GM19328 (cell line): ENCODE data around the gene EGR1.
"Not testable (repeated sequence)": the region's sequence is repeated elsewhere in the genome, so short reads cannot be mapped to it uniquely, and the experiment has no call there.

Experiments used
- ATAC-seq: cut with Tn5 transposase; IDR thresholded peaks from one replicate; pipeline ENCODE4 v1.9.1; 2021; ENCODE audit warnings: mild to moderate bottlenecking, moderate library complexity; ENCODE audit not compliant: unreplicated experiment

The EGR1 gene

DNA sequence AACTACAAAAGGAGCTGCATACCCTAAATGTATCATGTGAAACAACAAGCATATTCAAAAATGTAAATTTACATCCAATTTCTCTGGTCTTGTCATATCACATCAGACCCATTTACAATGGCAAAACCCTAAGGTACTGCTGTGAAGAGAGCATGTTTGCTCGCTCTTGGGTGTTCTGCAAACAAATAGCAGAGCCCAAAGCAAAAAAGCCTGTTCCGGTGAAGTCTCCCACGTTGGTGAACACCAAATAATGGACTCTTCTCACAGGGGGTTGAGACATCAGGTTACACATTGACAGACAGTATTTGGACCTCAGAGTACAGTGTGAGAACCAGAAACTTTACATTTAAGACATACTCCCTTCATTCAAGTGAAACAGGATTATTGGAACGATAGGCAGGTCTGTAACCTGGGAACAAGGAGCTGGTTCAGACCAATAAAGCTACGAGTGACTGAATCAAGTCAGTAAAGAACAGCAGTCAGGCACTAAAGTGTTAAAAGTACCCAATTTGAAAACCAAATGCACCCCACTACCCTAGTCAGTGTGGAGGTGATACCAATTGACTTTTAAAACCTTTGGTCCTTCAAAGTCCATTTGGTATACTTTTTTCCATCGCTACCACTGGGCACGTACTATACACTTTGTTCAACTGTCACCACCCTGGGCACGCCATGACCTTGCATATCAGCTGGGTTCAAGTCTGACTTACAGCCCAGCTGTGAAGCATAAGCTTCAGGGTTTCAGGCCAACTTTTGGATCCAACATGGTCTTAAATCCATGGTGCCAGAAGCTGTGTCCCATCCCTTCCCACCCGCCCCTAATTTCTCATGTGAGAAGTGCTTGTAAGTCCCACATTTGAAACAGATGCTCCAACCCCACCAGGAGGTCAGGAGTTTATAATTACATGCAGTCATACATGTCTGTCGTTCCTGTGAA lies 41.4 kb downstream of the EGR1 start:
- ATAC-seq: no peak

DNA sequence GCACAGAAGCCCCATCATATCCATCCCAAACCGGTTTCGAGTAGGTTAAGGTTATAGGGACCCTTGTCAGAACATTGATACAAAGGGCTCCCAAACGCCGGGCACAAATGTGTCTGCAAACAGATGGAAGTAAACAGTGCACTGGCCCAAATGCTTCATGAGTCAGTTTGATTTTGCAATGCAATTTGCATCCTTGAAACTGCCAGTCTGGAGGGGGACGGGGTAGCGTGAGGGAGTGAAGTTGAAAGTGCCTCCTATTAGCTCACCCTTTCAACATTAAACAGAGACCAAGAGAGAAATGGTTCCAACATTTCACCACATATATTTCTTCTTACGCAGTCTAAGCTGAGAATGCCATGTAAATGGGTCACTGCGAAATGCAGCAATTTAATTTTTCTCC lies 42.2 kb downstream of the EGR1 start:
- not testable (repeated sequence) for ATAC-seq

- no peak for ATAC-seq
Observed at GRCh38 chr5:138508958-138509357, 43.7 kb downstream of the EGR1 start.

DNA sequence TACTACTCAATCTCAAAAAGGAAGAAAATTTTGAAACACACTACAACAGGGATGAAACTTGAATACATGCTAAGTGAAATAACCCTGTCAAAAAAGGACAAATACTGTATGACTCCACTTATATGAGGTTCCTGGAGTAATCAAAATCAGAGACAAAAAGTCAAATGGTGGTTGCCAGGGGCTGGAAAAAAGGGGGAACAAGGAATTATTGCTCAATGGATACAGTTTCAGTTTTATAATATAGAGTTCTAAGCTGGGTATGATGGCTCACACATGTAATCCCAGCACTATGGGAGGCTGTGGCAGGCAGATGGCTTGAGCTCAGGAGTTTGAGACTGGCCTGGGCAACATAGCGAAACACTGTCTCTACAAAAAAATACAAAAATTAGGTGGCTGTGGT lies 48.7 kb downstream of the EGR1 start:
- ATAC-seq: no peak

DNA sequence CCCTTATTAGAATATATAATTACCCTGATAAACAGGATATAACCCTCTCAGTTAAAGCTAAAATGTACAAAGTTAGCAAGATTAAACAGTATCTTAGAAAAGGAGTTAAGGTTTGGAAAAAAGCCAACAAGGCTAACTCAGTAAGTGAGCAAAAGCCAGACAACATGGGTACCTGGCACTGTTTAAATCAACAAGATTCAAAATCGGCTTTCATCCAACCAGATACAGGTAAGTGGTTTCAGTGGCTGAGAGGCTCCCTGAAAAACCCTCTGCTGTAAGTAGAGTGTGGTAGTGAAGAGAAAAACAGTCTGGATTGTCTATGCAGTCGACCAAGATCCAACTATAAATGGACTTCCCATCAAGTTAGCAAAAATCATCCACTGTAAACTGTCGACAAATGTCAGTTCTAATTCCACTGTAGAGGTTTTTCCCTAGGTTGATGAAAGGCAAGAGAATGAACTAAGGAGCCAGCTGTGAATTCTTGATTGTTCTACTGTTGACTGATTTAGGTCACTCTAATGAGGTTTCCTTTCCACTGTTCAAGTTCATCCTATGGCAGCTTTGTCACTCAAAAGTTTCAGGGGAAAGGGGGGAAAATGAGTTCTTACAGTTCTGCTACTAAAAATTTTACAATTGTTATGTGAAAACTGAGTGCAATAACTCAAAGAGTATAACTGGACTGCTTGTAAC lies 50.4 kb downstream of the EGR1 start:
- ATAC-seq: no peak

- ATAC-seq: no peak
Observed at GRCh38 chr5:138517437-138517836, 52.2 kb downstream of the EGR1 start.
